ENCODE results near the gene CDH12. TPM values are rescaled to one million over a fixed set of nuclear protein-coding genes. Genes with fewer than 3 reads are reported as not detected.
"Not testable (repeated sequence)": the region's sequence is repeated elsewhere in the genome, so short reads cannot be mapped to it uniquely, and the experiment has no call there.

The CDH12 gene
- polyA plus RNA-seq, 1 experiment, result not detected

DNA sequence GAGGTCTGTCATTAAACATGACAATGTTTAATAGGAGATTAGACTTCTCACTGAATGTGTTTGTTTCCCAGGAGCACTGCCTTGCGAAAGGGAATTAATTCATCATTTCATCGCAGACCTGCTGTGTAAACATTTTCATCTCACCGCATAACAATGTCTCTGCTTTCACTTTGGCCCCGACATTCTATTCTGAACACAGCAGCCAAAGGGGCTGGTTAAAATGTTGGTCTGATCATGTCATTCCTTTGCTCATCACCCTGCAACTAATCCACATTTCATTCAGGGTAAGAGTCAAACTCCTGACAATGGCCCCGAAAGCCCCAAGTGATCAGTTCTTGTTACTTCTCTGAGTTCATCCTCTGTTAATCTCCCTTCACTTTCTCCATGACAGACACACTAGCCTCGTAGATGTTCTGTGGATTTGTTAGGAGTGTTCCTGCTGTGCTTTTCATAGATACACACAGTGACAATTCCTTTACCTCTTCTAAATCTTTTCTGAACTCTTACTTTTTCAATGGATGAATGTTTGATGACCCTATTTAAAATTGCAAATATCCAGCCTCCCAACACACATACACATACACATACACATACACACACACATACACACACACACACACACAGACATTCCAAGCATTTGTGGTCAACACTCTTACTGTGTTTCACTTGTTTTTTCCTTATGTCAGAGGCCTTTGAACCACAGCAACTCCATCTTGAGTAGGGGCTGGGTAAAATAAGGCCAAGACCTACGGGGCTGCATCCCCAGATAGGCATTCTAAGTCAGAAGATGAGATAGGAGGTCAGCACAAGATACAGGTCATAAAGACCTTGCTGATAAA, 688.0 kb downstream of the CDH12 start:
- POLR2A ChIA-PET; H3K27ac ChIP-seq (ENCODE audit: low read depth, low read length); DNase-seq (ENCODE audit: low read depth, low spot score); H3K27me3 ChIP-seq (ENCODE audit: control insufficient read depth, insufficient read depth, low read length); H3K4me3 ChIP-seq (ENCODE audit: low read depth, low read length); H3K9me3 ChIP-seq (ENCODE audit: control insufficient read depth, insufficient read depth, low read length); CTCF ChIA-PET: not testable (repeated sequence)

DNA sequence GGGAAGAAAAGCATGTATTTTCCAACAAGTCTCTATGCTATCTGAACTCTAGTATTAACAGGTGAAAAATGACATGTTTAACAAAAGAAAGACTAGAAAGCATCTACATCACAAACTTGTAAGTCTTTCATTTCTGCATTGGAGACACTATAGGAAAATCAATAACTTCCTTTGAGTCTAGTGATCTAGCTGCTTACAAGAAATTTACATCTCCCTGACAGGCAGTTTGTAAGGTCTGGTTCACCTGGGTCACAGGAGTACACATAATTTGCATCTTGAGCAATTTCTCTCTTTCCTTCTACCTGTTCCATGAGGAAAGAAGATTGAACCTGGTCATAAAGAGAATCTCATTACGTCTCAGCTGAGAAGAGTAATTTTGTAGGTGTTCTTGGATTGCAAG, 696.2 kb downstream of the CDH12 start:
- H3K27ac ChIP-seq (ENCODE audit: low read depth, low read length); CTCF ChIA-PET; H3K27me3 ChIP-seq (ENCODE audit: control insufficient read depth, insufficient read depth, low read length); H3K9me3 ChIP-seq (ENCODE audit: control insufficient read depth, insufficient read depth, low read length); H3K4me3 ChIP-seq (ENCODE audit: low read depth, low read length); DNase-seq (ENCODE audit: low read depth, low spot score); POLR2A ChIA-PET: not testable (repeated sequence)

DNA sequence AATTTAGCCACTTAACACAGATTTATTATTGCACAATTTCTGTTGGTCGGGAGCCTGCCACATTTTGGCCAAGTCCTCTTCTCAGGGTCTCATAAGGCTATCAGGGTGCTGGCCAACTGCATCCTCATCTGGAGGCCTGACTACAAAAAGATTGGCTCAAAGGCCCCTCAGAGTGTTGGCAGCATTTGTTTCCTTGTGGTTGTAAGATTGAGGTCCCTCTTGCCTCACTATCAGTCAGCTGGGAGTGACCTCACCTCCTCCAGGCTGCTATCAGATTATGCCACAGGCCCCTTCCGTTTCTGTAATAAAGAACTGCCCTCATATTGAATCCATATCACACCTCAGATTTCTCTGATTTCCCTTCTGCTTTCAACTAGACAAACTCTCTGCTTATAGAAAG, 698.4 kb downstream of the CDH12 start:
- H3K27ac ChIP-seq (ENCODE audit: low read depth, low read length); DNase-seq (ENCODE audit: low read depth, low spot score); POLR2A ChIA-PET; H3K9me3 ChIP-seq (ENCODE audit: control insufficient read depth, insufficient read depth, low read length); CTCF ChIA-PET; H3K27me3 ChIP-seq (ENCODE audit: control insufficient read depth, insufficient read depth, low read length); H3K4me3 ChIP-seq (ENCODE audit: low read depth, low read length): not testable (repeated sequence)

DNA sequence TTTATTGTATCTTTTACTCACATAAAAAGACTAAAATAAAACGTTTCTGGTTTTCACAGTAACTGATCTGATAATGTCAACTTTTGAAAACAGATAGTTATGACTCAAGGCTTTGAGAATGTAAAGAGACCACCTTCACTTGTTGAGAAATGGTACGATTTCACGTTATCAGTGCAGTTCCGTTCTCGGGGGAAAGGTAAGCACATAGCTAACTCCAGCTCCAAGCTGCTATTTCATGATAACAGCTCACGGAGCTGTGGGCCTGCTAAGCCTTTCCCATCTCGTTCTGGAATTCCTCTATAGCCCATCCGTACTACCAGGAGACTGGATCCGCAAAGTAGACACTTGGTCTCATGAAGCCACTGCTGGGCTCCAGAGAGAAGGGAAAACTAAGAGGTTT, 701.3 kb downstream of the CDH12 start:
- H3K27me3 ChIP-seq (ENCODE audit: control insufficient read depth, insufficient read depth, low read length); H3K4me3 ChIP-seq (ENCODE audit: low read depth, low read length); POLR2A ChIA-PET; H3K9me3 ChIP-seq (ENCODE audit: control insufficient read depth, insufficient read depth, low read length); CTCF ChIA-PET; H3K27ac ChIP-seq (ENCODE audit: low read depth, low read length); DNase-seq (ENCODE audit: low read depth, low spot score): not testable (repeated sequence)

DNA sequence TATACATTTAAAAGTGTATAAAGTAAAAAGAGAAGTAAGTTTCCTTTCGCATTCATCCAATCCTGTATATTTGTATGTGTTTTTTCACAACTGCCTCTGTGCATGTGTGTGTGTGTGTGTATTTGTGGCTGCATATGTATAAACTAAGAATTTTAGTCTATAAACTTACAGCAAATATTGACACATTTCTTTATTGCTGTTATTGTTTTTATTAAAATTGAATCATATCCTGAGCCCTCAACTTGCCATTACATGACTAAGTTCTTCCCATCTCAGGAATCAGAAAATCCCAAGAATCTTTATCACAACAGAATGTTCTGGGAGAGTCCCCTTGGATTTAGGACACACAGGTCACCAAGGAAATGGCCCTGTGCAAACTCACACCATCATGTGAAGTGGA, 712.7 kb downstream of the CDH12 start:
- POLR2A ChIA-PET; H3K27me3 ChIP-seq (ENCODE audit: control insufficient read depth, insufficient read depth, low read length); H3K9me3 ChIP-seq (ENCODE audit: control insufficient read depth, insufficient read depth, low read length); CTCF ChIA-PET; H3K27ac ChIP-seq (ENCODE audit: low read depth, low read length); DNase-seq (ENCODE audit: low read depth, low spot score); H3K4me3 ChIP-seq (ENCODE audit: low read depth, low read length): not testable (repeated sequence)

DNA sequence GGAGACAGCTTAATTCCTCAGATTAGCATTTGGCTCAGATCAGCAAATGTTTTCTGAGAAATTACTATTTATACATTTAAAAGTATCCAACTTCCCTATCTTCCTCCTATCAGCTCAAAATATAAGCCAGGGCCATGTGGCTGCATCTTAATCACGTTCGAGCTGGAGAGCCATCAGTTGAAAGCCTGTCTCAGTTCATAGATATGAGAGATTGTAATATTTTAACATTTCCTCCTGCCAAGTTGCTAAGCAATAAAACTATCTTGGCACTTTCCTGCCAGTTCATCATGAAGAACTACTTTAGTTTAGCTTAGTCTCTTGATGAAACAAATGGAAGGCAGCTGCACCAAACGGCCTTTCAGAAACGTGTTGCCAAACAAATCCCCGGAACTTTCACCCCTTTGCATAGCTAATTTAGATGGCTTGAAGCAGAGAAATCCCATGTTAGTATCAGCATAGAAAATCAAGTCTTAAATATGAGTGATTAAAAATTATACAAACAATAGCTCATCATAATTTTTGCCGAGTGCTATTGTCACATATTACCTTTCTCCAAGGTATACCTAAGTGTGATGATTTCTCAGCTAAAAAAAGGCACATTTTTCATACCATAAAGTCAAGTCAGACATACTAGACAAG, 713.4 kb downstream of the CDH12 start:
- H3K9me3 ChIP-seq (ENCODE audit: control insufficient read depth, insufficient read depth, low read length); POLR2A ChIA-PET; H3K27ac ChIP-seq (ENCODE audit: low read depth, low read length); H3K27me3 ChIP-seq (ENCODE audit: control insufficient read depth, insufficient read depth, low read length); DNase-seq (ENCODE audit: low read depth, low spot score); H3K4me3 ChIP-seq (ENCODE audit: low read depth, low read length); CTCF ChIA-PET: not testable (repeated sequence)

DNA sequence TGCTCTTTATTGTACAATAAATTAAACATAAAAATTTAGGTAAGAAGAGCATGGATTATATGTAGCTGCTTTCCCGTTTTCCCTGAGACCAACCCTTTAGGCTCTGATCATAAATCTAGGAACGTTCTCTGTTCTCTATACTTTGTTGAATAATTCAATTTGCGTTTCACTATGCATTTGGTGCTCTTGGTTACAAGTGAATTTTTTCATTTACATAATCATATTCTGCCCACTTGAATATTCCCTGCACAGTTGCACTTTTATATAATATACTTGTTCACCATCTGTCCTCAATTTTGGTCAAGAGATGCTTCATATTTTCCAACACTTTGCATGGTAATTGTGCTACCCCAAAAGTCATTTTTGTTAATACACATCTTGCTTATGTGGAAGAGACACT, 741.8 kb downstream of the CDH12 start:
- TF ChIP-seq, protein P1, sequence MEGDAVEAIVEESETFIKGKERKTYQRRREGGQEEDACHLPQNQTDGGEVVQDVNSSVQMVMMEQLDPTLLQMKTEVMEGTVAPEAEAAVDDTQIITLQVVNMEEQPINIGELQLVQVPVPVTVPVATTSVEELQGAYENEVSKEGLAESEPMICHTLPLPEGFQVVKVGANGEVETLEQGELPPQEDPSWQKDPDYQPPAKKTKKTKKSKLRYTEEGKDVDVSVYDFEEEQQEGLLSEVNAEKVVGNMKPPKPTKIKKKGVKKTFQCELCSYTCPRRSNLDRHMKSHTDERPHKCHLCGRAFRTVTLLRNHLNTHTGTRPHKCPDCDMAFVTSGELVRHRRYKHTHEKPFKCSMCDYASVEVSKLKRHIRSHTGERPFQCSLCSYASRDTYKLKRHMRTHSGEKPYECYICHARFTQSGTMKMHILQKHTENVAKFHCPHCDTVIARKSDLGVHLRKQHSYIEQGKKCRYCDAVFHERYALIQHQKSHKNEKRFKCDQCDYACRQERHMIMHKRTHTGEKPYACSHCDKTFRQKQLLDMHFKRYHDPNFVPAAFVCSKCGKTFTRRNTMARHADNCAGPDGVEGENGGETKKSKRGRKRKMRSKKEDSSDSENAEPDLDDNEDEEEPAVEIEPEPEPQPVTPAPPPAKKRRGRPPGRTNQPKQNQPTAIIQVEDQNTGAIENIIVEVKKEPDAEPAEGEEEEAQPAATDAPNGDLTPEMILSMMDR (IDR thresholded peaks at IDR 0.05; ENCODE audit: low read depth, low read length), result no peak
- Histone ChIP-seq H3K27me3 (ENCODE audit: control insufficient read depth, insufficient read depth, low read length) (no peaks in the 10 kb centered on the region), H3K27ac (ENCODE audit: low read depth, low read length) (no peak overlapping the region), H3K9me3 (ENCODE audit: control insufficient read depth, insufficient read depth, low read length) (no peaks in the 10 kb centered on the region), H3K4me3 (ENCODE audit: low read depth, low read length) (no peak overlapping the region)
- ChIA-PET POLR2A (no interaction called here), CTCF (interaction anchor here (0.6 kb wide), 1 partner anchor 1335 kb away, joined by 3 read pairs; no protein-coding TSS in a partner anchor)
- DNase-seq (ENCODE audit: low read depth, low spot score), result no peak

DNA sequence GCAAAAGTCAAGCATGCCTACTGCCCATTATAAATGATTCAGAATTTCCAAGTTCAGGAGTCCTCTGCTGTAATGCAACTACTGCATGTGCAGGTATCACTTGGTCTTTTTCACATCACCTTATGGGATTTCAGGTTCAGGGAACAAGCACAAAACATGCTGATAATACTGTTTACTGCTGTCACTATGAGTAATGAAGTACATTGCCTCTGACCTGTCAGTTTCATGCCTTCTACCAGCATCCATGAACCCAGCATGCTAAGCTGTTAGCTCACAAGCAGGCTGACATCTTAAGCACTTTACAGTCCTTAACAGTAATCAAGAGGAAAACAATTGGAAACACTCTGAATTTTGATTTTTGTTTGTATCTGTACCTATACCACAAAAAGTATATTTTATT, 743.8 kb downstream of the CDH12 start:
- H3K4me3 ChIP-seq (ENCODE audit: low read depth, low read length), result no peak overlapping the region
- H3K27me3 ChIP-seq (ENCODE audit: control insufficient read depth, insufficient read depth, low read length), result no peaks in the 10 kb centered on the region
- H3K27ac ChIP-seq (ENCODE audit: low read depth, low read length), result no peak overlapping the region
- TF ChIP-seq, protein P1 (IDR thresholded peaks at IDR 0.05; ENCODE audit: low read depth, low read length), result no peak
- no peak for DNase-seq (ENCODE audit: low read depth, low spot score)
- no peaks in the 10 kb centered on the region for H3K9me3 ChIP-seq (ENCODE audit: control insufficient read depth, insufficient read depth, low read length)
- ChIA-PET POLR2A (no interaction called here), CTCF (no interaction called here)

All from AG04450 (cell line).